IMR-90 (cell line): ENCODE measurements around the gene PYROXD2.

Experiments
- BHLHE40 ChIP-seq: fragments of 150-350 bp; IDR thresholded peaks from 2 replicates; pipeline ENCODE4 v1.6.1; 2016; ENCODE audit warnings: mild to moderate bottlenecking, low read depth, low read length
- ELK1 ChIP-seq: fragments of 150-350 bp; IDR thresholded peaks from 2 replicates; pipeline ENCODE4 v1.6.1; 2016; ENCODE audit warnings: low read depth, mild to moderate bottlenecking, low read length, moderate library complexity, borderline replicate concordance
- MAZ ChIP-seq: IDR thresholded peaks from 2 replicates; pipeline ENCODE4 v1.6.1; 2012; ENCODE audit warnings: low read depth, mild to moderate bottlenecking, low read length, improper control_type of control experiment, moderate library complexity, borderline replicate concordance
- NFE2L2 ChIP-seq: fragments of 150-350 bp; IDR thresholded peaks from 2 replicates; pipeline ENCODE4 v1.6.1; 2016; ENCODE audit warnings: low read depth, mild to moderate bottlenecking, low read length
- POLR2A ChIP-seq: IDR thresholded peaks from 2 replicates; pipeline ENCODE4 v1.6.1; 2012; ENCODE audit warnings: mild to moderate bottlenecking, low read depth, low read length
- SMC3 ChIP-seq: fragments of 150-350 bp; IDR thresholded peaks from 2 replicates; pipeline ENCODE4 v1.6.1; 2016; ENCODE audit warnings: low read depth, mild to moderate bottlenecking, antibody characterized with exemption, low read length, moderate library complexity
- TF ChIP-seq, protein P1 (sequence below): conservative IDR thresholded peaks from 2 replicates; pipeline ENCODE4 v1.5.1; 2012; ENCODE audit warnings: mild to moderate bottlenecking, low read depth, low read length, improper control_type of control experiment

DNA sequence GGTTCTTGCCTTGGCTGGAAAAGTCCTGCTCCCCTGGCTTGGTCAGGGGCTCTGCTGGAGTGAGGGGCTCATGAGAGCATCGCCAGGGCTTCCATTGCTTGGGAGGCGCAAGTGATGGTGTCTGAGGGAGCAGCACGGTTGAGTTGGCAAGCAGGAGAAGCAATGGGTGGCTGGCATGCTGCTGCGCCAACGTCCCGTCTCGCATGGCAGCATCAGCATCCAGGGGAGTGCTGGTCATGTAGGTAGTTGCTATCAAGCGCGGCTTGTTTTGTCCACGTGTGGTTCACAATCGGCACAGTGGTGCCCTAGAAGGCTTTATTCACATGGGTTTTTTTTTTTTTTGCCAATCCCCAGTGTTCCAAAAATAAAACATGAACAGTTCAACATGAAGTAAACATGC lies 3.8 kb downstream of the PYROXD2 start:
- TF ChIP-seq ELK1 (no peak), POLR2A (no peak), BHLHE40 (no peak), NFE2L2 (no peak), MAZ (no peak), SMC3 (no peak)
- TF ChIP-seq, protein P1, sequence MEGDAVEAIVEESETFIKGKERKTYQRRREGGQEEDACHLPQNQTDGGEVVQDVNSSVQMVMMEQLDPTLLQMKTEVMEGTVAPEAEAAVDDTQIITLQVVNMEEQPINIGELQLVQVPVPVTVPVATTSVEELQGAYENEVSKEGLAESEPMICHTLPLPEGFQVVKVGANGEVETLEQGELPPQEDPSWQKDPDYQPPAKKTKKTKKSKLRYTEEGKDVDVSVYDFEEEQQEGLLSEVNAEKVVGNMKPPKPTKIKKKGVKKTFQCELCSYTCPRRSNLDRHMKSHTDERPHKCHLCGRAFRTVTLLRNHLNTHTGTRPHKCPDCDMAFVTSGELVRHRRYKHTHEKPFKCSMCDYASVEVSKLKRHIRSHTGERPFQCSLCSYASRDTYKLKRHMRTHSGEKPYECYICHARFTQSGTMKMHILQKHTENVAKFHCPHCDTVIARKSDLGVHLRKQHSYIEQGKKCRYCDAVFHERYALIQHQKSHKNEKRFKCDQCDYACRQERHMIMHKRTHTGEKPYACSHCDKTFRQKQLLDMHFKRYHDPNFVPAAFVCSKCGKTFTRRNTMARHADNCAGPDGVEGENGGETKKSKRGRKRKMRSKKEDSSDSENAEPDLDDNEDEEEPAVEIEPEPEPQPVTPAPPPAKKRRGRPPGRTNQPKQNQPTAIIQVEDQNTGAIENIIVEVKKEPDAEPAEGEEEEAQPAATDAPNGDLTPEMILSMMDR: no peak
